Measurements from ENCODE around the gene ARHGEF11. TPM values are rescaled to one million over a fixed set of nuclear protein-coding genes. Genes with fewer than 3 reads are reported as not detected.

ARHGEF11 gene
- total RNA-seq, 4 donors from 2014 or later, result 29.3 to 76.3 (median 35.7) TPM

DNA sequence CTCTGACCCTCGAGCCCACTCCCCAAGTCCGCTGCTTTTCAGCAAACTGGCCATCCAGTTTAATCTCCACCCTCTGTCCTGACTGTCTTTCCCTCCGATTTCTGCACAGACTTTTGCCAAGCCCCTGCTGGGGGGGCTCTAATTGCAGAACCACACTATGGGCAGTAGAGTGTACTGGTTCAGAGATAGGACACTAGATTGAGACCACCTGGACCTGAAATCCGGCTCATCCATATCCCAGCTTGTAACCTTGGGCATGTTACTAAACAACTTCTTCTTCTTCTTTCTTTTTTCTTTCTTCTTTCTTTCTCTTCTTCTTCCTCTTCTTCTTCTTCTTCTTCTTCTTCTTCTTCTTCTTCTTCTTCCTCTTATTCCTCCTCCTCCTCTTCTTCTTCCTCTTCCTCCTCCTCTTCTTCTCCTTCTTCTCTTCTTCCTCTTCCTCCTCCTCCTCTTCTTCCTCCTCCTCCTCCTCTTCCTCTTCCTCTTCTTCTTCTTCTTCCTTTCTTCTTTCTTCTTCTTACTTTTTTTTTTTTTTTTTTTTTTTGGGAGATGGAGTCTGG, 117.4 kb downstream of the ARHGEF11 start:
- TF ChIP-seq, protein P1, sequence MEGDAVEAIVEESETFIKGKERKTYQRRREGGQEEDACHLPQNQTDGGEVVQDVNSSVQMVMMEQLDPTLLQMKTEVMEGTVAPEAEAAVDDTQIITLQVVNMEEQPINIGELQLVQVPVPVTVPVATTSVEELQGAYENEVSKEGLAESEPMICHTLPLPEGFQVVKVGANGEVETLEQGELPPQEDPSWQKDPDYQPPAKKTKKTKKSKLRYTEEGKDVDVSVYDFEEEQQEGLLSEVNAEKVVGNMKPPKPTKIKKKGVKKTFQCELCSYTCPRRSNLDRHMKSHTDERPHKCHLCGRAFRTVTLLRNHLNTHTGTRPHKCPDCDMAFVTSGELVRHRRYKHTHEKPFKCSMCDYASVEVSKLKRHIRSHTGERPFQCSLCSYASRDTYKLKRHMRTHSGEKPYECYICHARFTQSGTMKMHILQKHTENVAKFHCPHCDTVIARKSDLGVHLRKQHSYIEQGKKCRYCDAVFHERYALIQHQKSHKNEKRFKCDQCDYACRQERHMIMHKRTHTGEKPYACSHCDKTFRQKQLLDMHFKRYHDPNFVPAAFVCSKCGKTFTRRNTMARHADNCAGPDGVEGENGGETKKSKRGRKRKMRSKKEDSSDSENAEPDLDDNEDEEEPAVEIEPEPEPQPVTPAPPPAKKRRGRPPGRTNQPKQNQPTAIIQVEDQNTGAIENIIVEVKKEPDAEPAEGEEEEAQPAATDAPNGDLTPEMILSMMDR (IDR thresholded peaks at IDR 0.05; ENCODE audit: low read depth), result no peak

DNA sequence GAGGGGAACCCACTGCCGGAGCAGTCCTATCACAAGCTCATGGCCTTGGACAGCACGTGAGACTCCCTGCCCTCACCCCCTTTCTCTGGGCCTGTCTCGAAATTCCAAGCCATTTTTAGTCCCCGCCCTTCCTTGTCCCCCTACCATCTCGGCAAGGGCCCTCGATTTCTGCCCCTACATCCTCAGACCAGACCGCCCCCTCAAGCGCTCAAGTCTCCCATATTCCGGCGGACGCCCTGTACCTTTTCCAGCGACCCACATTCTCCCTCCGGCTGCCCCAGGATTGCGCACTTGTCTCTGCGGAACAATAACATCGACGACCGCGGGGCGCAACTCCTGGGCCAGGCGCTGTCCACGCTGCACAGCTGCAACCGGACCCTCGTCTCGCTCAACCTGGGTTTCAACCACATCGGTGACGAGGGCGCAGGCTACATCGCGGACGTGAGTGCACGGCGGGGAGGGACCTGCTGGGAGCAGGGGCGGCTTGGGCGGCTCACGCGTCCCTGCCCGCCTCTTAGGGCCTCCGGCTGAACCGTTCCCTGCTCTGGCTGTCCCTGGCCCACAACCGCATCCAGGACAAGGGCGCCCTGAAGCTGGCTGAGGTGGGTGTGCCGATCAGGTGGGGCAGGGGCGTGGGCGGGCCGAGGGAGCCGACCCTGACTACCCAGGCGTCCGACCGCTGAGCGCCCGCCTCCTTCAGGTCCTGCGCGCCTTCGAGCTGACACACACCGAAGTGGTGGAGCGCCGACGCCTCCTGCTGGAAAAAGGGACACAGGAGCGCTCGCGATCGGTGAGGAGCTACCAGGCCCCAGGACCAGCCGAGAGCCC, 118.1 kb downstream of the ARHGEF11 start:
- TF ChIP-seq, protein P1 (IDR thresholded peaks at IDR 0.05; ENCODE audit: low read depth), result no peak

DNA sequence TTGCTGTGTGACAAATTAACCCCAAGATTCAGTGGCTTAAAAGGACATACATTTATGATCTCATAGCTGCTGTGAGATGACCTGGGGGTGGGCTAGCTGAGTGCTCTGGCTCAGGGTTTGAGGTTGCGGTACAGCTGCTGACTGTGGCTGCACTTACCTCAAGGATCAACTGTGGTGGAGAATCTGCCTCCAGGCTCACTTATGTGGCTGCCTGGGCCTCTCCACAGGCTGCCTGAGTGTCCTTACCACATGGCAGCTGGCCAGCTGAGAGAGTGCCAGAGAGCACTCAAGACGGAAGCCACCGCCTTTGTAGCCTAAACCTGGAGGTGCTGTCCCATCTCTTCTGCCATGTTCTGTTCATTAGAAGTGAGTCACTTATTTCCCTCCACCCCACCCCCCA, 119.4 kb downstream of the ARHGEF11 start:
- TF ChIP-seq, protein P1 (IDR thresholded peaks at IDR 0.05; ENCODE audit: low read depth), result no peak

DNA sequence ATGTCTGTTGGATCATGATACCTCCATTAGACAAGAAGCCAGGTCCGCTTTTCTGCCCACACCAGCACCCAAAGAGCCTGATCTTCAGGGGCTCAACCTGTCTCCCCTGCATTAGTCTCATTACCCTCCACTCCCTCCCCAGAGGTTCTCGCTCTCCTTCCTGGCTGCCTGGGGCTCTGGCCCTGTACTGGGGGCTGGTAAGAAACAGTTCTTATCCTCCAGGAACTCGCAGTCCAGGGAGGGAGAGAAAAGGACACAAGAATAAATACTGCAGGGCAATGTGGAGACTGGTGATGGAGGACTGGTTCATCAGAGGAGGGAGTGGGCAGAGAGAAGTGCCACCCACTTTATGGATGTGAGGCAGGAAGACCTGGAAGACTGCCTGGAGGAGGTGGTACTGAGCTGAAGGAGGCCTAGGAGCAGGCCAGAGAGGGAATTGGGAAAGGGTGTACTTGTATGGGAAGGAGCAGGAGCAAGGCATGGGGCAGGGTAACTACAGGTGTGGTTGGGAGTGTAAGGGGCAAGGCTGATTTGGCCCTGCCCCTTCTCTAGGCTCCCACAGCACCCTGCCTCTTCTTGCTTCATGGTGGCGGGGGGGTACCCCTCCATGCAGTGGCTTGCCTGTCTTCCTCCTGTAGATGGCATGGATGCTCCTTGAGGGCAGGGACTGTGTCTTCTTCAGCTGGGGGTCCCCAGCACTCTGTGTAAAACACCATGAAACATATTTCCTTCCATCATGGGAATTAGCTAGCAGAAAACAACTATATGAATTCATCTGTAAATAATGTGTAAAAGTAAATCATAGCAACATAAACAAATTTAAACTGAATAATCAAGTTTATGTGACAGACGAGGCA, 120.2 kb downstream of the ARHGEF11 start:
- TF ChIP-seq, protein P1 (IDR thresholded peaks at IDR 0.05; ENCODE audit: low read depth), result no peak

DNA sequence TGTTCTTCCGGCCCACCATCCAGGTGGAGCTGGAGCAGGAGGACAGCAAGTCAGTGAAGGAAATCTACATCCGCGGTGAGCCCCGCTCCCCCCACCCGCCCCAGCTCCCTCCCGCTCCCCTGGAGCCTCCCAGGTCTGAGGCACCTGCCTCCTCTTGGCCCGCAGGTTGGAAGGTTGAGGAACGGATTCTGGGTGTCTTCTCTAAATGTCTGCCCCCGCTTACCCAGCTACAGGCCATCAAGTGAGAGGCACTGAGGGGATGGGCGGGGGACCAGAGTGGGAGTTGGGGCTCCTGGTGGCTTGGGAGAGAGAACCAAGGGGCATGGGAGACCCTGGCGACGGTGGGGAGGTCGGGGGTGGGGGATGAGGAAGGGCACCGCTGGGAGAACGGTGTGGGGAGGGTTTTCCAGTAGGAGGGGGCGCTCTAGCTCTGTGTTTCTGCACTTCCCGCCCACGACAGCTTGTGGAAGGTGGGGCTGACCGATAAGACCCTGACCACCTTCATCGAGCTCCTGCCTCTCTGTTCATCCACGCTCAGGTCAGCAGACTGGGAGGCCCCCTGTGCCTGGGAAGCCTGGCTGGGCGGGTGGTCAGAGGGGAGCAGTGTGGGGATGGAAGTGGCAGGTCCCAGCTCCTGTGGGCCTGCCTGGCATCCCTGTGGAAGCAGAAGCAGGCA, 120.9 kb downstream of the ARHGEF11 start:
- TF ChIP-seq, protein P1 (IDR thresholded peaks at IDR 0.05; ENCODE audit: low read depth), result no peak

DNA sequence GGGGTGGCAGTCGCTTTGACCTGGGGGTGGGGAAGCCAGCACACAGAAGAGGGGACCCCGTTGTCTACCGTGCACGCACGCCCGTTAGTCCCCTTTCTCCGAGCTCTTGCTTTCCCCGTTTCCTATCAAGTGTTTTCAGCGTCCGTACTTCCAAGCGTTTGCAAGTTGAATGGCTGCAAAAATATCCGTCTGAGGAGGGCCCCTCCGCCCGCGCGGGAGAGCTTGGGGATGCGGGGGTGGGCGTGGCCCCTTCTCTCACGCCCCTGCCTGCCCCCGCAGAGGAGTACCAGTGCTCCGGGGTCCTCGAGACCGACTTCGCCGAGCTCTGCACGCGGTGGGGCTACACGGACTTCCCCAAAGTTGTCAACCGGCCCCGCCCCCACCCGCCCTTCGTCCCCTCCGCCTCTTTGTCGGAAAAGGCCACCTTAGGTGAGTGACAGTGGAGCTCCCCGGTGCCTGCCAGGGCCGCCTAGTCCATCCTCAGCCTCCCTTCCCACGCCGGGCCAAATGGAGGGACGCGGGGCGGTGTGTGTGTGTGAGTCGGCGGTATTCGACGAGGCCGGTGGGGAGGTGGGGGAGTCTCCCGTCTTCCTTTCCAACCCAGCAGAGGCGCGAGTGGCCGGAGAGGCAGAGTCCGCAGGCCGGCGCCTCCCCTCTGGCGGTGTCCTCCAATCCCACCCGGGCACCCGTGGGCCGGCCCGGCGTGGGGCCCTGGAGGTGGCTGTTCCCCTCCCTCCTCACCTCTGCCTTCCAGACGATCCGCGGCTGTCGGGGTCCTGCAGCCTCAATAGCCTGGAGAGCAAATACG, 121.7 kb downstream of the ARHGEF11 start:
- TF ChIP-seq, protein P1 (IDR thresholded peaks at IDR 0.05; ENCODE audit: low read depth), result no peak
